Panc1 (cell line): Measurements from ENCODE around the gene FBLN1. TPM values are rescaled to one million over a fixed set of nuclear protein-coding genes. Genes with fewer than 3 reads are reported as not detected.

ENCODE experiments used
- ATAC-seq: fragments of 200-7000 bp; cut with Tn5 transposase; 2 replicates; pipeline ENCODE4 v1.9.1; 2020; ENCODE audit warnings: mild to moderate bottlenecking, moderate library complexity
- BruUV-seq: library from RNA; stranded (reverse); fragments of 400-500 nt; replicated peaks from 2 replicates; lab custom pipeline; 2021; lab: Mats Ljungman, UMichigan
- CTCF ChIA-PET: fragments of 300-600 bp; sonication (Branson Sonifier 250); formaldehyde crosslinking; loops from one replicate; lab custom pipeline; 2022; ENCODE audit warnings: antibody characterized with exemption; lab: Charles Lee
- POLR2A ChIA-PET: fragments of 300-600 bp; sonication (Branson Sonifier 250); formaldehyde crosslinking; loops from one replicate; lab custom pipeline; 2022; ENCODE audit warnings: antibody characterized with exemption; lab: Charles Lee
- DNase-seq: peaks from one replicate; pipeline ENCODE4 v3.0.0-alpha.2; 2010; ENCODE audit warnings: low read depth, low spot score
- H3K27ac ChIP-seq: 2 replicates; pipeline ENCODE4 v1.5.1; 2011; ENCODE audit warnings: mild to moderate bottlenecking, low read length, inconsistent platforms
- H3K27me3 ChIP-seq: fragments of 200-500 bp; sonication (Bioruptor generic); 2 replicates; pipeline ENCODE4 v1.6.0; 2014; ENCODE audit warnings: low read length, inconsistent platforms; ENCODE audit not compliant: control insufficient read depth, insufficient read depth
- H3K36me3 ChIP-seq: fragments of 200-500 bp; sonication (Bioruptor generic); 2 replicates; pipeline ENCODE4 v1.5.1; 2014; ENCODE audit warnings: inconsistent platforms, mild to moderate bottlenecking, low read length, moderate library complexity; ENCODE audit not compliant: control insufficient read depth, insufficient read depth
- H3K4me1 ChIP-seq: 2 replicates; pipeline ENCODE4 v1.5.1; 2011; ENCODE audit warnings: inconsistent platforms, mild to moderate bottlenecking, low read length, moderate library complexity; ENCODE audit not compliant: control insufficient read depth, insufficient read depth
- H3K4me3 ChIP-seq, 2 experiments: 2 replicates each; pipeline ENCODE4 v1.5.1; 2011 to 2012; ENCODE audit warnings: low read depth in 2 of 2, low read length in 2 of 2, mild to moderate bottlenecking in 2 of 2, inconsistent platforms in 1 of 2, moderate library complexity in 1 of 2
- H3K9me3 ChIP-seq: fragments of 200-500 bp; sonication (Bioruptor generic); 2 replicates; pipeline ENCODE4 v1.5.1; 2014; ENCODE audit warnings: low read depth, mild to moderate bottlenecking, inconsistent platforms, low read length, moderate library complexity; ENCODE audit not compliant: control insufficient read depth, insufficient read depth
- POLR2AphosphoS5 ChIP-seq: IDR thresholded peaks from 2 replicates; pipeline ENCODE4 v1.6.1; 2012; ENCODE audit warnings: mild to moderate bottlenecking, low read depth, low read length, moderate library complexity
- SIN3A ChIP-seq: IDR thresholded peaks from 2 replicates; pipeline ENCODE4 v1.6.1; 2012; ENCODE audit warnings: low read depth, mild to moderate bottlenecking, low read length, moderate library complexity, borderline replicate concordance; ENCODE audit not compliant: insufficient read depth
- TCF7L2 ChIP-seq: IDR thresholded peaks from 2 replicates; pipeline ENCODE4 v1.6.1; 2011; ENCODE audit warnings: mild to moderate bottlenecking, low read depth, low read length, inconsistent platforms
- in situ Hi-C: cut with HindIII; loops from 2 replicates; pipeline ENCODE4 v1.10.0; 2016; ENCODE audit warnings: low sequenced_read_pairs, low pct_unique_long_range_greater_than_20kb
- intact Hi-C: fragments of 100-400 bp; cut with micrococcal nuclease; formaldehyde crosslinking; loops from one replicate; pipeline ENCODE4 v1.10.0; 2022; ENCODE audit not compliant: unreplicated experiment
- total RNA-seq: library from RNA; stranded (reverse); gene quantifications from one replicate; pipeline ENCODE4 v1.2.1, GENCODE V29; 2021; ENCODE audit not compliant: unreplicated experiment
- TF ChIP-seq, protein P1 (sequence below): fragments of 450-650 bp; IDR thresholded peaks from 2 replicates; pipeline ENCODE4 v1.5.1; 2017; ENCODE audit warnings: mild to moderate bottlenecking
- TF ChIP-seq, protein P2 (sequence below), 2 experiments: IDR thresholded peaks; 2 replicates each; pipeline ENCODE4 v1.6.1; 2011 to 2012; ENCODE audit warnings: low read depth in 2 of 2, control low read depth in 1 of 2, low read length in 1 of 2, mild to moderate bottlenecking in 1 of 2, moderate library complexity in 1 of 2; ENCODE audit not compliant: insufficient read depth in 1 of 2

Gene FBLN1
- total RNA-seq, 1 experiment from 2014 or later: 143 TPM

DNA sequence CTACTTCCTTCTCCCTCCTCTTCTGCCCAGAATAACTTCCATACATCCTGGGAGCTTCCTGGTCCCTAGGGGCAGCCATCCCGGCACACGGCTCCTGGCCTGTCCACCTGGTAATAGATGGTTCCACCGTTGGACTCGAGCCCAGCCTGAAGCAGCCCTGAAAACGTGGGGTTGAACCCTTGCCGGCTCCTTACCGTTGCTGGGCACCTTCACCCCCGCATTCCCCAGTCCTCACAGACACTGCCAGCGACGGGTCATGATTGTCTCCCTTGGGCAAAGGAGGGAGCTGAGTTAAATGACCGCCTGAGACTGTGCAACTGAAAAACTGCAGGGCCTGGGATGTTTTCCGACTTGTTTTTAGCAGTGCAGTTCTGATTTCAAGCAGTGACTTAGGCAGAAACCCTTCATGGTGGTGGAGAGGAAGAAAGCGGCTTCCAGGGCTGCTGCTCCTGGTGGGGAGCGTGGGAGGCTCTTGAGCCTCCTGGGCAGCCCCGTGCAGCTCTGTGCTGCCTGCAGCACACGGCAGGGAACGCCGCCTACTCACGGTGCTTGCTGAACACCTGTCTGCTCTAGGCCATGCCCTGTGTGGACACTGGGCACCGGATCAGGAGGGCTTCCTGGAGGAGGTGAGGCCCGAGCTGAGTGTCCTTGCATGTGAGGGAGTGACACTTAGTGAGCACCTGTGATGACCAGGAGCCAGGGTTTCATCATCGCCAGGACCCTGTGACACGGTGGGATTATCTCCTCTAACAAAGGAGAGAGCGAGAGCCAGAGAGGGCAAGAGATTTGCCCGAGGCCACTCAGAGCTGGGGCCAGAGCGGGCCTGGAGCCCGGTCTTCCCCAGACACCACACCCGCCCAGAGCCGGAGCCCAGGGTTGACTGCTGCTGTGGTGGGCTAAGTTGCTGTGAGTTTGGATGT is 77.4 kb downstream of the FBLN1 start:
- TF ChIP-seq POLR2AphosphoS5: no peak
- TF ChIP-seq, protein P1, sequence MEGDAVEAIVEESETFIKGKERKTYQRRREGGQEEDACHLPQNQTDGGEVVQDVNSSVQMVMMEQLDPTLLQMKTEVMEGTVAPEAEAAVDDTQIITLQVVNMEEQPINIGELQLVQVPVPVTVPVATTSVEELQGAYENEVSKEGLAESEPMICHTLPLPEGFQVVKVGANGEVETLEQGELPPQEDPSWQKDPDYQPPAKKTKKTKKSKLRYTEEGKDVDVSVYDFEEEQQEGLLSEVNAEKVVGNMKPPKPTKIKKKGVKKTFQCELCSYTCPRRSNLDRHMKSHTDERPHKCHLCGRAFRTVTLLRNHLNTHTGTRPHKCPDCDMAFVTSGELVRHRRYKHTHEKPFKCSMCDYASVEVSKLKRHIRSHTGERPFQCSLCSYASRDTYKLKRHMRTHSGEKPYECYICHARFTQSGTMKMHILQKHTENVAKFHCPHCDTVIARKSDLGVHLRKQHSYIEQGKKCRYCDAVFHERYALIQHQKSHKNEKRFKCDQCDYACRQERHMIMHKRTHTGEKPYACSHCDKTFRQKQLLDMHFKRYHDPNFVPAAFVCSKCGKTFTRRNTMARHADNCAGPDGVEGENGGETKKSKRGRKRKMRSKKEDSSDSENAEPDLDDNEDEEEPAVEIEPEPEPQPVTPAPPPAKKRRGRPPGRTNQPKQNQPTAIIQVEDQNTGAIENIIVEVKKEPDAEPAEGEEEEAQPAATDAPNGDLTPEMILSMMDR: no peak
- no peak for TF ChIP-seq TCF7L2
- TF ChIP-seq, protein P2, sequence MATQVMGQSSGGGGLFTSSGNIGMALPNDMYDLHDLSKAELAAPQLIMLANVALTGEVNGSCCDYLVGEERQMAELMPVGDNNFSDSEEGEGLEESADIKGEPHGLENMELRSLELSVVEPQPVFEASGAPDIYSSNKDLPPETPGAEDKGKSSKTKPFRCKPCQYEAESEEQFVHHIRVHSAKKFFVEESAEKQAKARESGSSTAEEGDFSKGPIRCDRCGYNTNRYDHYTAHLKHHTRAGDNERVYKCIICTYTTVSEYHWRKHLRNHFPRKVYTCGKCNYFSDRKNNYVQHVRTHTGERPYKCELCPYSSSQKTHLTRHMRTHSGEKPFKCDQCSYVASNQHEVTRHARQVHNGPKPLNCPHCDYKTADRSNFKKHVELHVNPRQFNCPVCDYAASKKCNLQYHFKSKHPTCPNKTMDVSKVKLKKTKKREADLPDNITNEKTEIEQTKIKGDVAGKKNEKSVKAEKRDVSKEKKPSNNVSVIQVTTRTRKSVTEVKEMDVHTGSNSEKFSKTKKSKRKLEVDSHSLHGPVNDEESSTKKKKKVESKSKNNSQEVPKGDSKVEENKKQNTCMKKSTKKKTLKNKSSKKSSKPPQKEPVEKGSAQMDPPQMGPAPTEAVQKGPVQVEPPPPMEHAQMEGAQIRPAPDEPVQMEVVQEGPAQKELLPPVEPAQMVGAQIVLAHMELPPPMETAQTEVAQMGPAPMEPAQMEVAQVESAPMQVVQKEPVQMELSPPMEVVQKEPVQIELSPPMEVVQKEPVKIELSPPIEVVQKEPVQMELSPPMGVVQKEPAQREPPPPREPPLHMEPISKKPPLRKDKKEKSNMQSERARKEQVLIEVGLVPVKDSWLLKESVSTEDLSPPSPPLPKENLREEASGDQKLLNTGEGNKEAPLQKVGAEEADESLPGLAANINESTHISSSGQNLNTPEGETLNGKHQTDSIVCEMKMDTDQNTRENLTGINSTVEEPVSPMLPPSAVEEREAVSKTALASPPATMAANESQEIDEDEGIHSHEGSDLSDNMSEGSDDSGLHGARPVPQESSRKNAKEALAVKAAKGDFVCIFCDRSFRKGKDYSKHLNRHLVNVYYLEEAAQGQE (IDR thresholded peaks at IDR 0.05; ENCODE audit: insufficient read depth in 1 of 2, low read depth in 2 of 2, low read length in 1 of 2): no peak
- TF ChIP-seq SIN3A: no peak
- in situ Hi-C loops: no loop called here
- CTCF ChIA-PET: no interaction called here

DNA sequence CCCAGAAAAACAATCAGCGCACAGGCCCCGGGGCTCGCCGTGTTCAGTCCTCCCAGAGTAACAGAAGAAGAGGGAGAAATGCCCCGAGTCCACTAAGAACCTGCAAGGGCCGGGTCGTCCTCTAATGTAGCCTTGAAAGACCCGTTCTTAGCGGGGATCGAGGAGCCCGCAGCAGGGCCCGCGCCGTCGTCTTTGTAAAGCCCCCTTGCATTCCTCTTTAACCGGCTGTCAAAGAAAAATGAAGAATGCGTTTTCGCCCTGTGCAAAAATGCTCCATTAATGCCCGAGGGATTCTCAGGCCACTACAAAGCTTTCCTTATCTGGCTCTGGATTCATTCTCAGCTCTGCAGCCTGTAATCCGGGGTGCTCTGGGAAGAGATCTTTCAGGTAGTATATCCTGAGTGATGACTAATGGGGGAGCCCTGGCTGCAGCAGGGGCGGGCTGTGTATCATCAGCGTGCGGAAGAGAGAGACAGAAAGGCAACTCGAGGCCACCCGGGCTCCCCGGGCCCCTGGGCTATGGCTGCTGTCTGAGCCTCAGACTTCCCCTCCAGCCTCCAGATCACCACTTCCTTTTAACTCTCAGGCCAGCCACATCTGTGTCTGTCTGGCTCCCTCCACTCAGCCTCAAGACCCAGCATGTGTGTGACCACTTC is 78.2 kb downstream of the FBLN1 start:
- Histone ChIP-seq H3K27me3 (no peaks in the 10 kb centered on the region), H3K4me3 (no peak overlapping the region), H3K4me1 (peaks cover 4% of the 10 kb centered on the region), H3K27ac (no peak overlapping the region), H3K36me3 (no peaks in the 10 kb centered on the region), H3K9me3 (no peaks in the 10 kb centered on the region)
- TF ChIP-seq SIN3A: no peak
- TF ChIP-seq TCF7L2: no peak
- no peak for TF ChIP-seq POLR2AphosphoS5
- ChIA-PET POLR2A (no interaction called here), CTCF (no interaction called here)
- intact Hi-C loops: no loop called here
- no peak for DNase-seq
- BruUV-seq: no TSS peak
- in situ Hi-C loops: no loop called here
- no peak for ATAC-seq

More for the DNA sequence above, 77.4 kb downstream of the FBLN1 start:
- ATAC-seq (no peak), DNase-seq (no peak)
- no peak overlapping the region for H3K27ac ChIP-seq
- BruUV-seq: no TSS peak
- POLR2A ChIA-PET: no interaction called here
- intact Hi-C loops: no loop called here
- no peaks in the 10 kb centered on the region for H3K9me3 ChIP-seq
- H3K4me3 ChIP-seq: no peak overlapping the region
- H3K27me3 ChIP-seq: no peaks in the 10 kb centered on the region
- no peaks in the 10 kb centered on the region for H3K36me3 ChIP-seq
- H3K4me1 ChIP-seq: peaks cover 4% of the 10 kb centered on the region
